Lung microvascular endothelial cell (primary cell): Measurements from ENCODE around the gene PDP2. TPM values are rescaled to one million over a fixed set of nuclear protein-coding genes. Genes with fewer than 3 reads are reported as not detected.
"Not testable (repeated sequence)": the region's sequence is repeated elsewhere in the genome, so short reads cannot be mapped to it uniquely, and the experiment has no call there.

Experiments
- DNase-seq, 2 donors: peaks; one replicate each; pipeline versions ENCODE4 v3.0.0 to v3.0.0-alpha.2; 2010; ENCODE audit warnings: low read depth in 2 of 2
- total RNA-seq: library from RNA; depleted of rRNA; stranded (reverse); fragments of >200 nt; gene quantifications from 2 replicates; pipeline ENCODE4 v1.2.1, GENCODE V29; 2014

The PDP2 gene
- total RNA-seq, 1 donor from 2014 or later = 6.7 TPM

DNA sequence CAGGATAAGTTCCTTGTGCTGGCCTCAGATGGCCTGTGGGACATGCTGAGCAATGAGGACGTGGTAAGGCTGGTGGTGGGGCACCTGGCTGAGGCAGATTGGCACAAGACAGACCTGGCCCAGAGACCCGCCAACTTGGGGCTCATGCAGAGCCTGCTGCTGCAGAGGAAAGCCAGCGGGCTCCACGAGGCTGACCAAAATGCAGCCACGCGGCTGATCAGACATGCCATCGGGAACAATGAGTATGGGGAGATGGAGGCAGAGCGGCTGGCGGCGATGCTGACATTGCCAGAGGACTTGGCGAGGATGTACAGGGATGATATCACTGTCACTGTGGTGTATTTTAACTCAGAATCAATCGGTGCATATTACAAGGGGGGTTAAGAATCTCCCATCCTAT, 5.2 kb downstream of the PDP2 start:
- DNase-seq = no peak

DNA sequence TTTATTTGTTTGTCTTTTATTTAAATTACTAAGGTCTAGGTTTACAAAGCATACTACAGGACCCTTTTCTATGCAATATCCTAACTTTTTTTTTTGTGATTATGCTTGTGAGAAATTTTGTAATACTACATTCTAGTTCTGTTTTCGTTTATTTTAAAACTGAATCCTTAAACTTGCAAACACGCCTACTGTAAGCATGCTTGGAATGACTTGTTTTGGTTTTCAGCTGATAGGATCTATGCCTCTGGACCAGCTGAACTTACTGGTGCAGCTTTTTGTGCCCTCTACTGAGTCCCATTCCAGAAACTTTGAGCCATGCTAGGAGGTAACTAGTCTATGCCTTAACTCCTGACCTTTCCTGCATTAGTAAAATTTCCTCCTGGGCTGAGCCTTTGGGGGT, 6.0 kb downstream of the PDP2 start:
- no peak for DNase-seq

DNA sequence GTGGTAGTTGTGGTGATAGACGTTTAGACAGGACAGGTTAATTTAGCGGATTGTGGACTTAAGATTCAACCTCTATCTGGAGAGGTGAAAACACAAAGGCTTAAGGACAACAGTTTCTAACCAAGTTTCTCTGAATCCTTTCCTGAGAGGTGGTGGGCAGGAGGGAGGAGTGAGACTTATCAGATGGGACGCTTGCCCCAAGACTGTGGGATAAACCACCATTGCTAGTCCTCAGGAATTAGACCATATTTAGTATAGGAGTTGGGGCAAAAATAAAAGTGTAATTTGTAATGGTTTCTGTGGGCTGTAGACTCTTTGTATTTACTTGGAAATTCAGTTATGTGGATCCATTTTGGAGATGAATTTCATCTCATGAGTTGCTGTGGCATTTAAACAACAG, 6.6 kb downstream of the PDP2 start:
- DNase-seq = no peak

DNA sequence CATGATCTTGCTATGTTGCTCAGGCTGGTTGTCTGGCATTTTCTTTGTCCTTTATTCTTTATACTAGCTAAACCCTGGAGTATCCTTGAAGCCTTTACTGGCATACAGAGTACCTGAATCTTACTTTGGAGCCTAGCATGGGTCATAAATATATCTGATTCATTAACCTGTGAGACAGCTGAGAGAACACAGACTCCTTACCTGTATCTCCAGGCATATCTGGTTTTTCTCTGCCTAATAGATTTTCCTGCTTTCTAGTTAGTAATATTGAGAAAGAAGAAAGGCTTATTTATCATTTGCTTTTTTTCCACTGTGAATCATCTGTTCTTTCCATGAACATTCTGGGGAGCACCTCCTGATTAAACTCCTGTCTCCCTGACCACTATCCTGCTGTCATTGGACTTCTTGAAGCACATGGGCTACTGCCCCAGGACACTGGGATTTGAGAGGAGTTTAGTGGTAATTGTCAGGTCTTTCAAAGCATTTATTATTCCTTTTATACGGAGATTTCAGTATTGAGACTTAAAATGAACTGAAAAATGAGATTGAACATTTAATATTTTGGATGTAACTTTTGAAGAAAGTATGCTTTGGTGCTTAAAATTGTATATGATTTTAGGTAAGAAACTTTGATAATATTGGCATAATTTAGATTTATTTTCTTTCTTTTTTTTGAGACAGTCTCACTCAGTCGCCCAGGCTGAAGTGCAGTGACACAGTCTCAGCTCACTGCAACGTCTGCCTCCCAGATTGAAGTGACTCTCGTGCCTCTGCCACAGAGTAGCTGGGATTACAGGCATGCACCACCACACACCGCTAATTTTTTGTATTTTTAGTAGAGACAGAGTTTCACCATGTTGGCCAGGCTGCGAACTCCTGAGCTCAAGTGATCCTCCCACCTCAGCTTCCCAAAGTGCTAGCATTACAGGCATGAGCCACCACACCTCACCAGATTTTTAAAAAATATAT, 8.6 kb downstream of the PDP2 start:
- no peak for DNase-seq

DNA sequence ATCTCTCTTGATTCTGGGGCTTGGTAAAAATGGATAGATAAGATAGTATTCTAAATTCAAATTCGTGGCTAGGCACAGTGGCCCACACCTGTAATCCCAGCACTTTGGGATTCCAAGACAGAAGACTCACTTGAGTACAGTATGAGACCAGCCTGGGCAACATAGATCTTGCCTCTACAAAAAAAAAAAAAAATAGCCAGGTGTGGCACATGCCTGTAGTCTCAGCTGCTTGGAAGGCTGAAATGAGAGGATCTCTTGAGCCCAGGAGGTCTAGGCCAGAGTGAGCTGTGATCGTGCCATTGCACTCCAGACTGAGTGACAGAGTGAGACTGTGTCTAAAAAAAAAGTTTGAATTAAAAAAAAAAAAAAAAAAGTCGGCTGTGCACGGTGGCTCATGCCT, 9.3 kb downstream of the PDP2 start:
- no peak for DNase-seq

DNA sequence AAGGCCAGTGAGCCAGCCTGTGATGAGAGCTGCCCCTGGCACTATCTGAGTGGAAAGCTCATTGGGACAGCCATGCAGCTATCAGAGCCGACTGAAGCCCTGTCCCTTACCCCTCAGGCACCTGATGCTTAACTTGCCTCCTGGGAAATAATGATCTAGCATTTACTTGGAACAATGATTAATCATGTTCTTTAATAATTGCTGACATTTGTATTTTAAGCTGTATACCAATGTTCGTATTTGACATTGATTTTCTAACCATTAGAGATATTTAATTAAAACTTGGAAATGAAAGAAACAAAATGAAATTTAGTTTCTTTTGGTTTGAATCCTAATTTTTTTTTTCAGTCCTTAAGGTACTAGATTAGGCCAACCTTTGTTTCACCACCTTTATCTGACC, 10.5 kb downstream of the PDP2 start:
- no peak for DNase-seq

DNA sequence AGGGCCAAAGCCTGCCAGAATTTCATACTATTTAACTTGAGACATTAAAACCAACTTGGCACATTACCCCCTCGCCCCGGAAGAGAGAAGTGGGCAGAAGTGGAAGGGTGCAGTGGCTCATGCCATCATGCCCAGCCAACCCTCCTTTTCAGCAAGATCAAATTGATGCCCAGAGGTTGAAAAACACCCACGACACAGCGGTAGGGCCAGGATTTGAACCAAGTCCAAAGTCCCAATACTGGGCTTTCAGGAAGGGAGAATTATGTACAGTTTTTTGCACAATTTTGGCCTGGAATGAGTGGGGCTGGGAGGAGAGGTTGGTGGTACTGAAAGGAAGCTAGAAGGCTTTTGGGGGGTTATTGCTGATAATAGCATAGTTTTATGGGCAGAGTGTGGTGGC, 11.0 kb downstream of the PDP2 start:
- no peak for DNase-seq

DNA sequence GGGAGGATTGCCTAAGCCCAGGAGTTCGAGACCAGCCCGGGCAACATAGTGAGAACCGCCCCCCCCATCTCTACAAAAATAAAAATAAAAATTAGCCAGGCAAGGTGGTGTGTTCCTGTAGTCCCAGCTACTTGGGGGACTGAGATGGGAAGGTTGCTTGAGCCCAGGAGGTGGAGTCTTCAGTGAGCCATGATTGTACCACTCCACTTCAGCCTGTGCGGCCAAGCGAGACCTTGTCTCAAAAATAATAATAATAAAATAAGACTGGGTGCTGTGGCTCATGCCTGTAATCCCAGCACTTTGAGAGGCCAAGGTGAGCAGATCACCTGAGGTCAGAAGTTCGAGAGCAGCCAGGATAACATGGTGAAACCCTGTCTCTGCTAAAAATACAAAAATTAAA, 11.5 kb downstream of the PDP2 start:
- DNase-seq = no peak

DNA sequence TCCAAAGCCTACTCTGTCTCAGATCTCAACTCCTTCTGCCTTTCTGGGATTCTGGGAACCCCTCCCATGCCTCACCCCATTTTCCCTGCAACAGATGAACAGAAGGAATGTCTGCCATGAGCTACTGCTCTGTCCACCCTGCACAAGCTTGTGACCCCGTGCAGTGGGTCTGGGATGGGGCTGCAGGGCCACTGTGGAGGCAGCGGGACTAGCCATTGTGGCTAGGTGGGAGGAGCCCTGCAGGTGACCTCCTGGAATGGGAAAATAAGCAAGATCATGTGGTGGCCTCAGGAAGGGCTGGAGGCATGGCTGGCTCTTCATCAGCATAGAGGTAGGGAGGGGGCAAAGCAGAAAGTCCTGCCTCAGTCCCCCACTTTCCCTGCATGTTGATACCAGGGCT, 13.7 kb downstream of the PDP2 start:
- DNase-seq = no peak

DNA sequence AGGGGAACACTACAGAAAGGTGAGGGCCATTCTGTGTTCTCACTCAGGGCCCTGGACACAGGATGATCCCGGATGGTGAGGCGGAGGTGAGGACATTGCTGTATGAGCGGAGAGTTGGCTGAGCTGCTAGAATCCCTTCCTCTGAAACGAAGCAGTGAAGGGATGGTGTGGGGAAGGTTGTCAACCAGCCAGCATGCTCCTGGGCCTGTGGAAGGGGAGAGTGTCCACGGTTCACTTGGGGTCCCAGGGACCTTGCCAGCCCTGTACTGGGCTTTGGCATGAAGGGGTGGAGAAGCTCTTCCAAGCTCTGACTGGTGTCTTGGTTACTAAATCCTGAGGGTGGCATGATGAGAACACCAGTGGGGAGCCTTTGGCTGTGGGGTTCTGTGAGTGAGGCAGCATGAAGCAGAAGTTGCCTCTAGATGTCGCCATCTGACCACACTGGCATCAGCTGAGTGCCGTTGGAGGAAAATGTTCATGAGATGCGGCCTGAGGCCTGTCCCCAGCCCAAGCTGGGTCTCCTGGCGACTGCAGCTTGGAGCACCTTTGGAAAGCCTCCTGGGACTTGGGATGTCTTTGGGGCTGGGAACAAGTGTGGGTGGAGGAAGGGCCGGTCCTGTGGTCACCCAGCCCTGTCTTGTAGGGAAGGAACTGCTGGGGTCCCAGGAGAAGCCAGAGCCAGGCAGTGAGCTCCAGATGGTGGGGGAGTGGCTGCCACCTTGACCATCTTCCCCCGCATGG, 14.8 kb downstream of the PDP2 start:
- peak; percentile 79 to 85 for DNase-seq

DNA sequence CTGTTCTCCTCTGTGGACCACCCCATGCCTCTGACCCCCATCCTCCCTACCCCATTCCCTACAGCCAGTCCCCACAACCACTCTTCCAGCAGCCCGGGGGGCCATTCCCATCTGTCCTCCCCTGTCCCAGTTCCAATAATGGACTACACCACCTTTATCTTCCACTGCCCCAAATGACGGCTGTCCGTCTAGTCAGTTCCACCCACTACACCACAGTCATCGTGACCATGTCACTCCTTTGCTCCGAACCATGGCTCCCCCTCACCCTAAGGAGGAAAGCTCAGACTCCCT, 15.3 kb downstream of the PDP2 start:
- DNase-seq = no peak

DNA sequence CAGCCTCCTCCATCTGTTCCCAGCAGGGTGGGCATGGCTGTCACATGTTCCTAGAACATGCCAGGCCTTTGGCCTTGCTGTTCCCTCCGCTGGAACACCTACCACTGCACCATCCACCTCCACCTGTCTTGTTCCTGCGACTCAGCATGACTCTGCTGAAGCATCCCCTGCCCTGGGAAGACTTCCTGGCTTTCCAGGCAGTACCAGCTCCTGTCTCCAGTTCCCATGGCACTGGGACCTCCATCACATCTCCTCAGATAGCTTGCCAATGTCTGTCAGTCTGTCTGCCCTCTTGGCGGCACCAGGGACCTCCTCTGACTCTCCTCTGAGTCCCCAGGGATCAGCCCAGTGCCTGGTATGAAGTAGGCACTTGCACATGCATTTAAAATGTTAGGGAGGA, 15.7 kb downstream of the PDP2 start:
- no peak for DNase-seq

DNA sequence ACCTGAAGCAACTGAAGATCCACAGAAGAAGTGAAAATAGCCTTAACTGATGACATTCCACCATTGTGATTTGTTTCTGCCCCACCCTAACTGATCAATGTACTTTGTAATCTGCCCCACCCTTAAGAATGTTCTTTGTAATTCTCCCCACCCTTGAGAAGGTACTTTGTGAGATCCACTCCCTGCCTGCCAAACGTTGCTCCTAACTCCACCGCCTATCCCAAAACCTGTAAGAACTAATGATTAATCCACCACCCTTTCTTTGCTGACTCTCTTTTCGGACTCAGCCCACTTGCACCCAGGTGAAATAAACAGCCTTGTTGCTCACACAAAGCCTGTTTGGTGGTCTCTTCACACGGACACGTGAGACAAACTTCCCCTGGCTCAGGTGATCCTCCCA, 16.4 kb downstream of the PDP2 start:
- DNase-seq = not testable (repeated sequence)

DNA sequence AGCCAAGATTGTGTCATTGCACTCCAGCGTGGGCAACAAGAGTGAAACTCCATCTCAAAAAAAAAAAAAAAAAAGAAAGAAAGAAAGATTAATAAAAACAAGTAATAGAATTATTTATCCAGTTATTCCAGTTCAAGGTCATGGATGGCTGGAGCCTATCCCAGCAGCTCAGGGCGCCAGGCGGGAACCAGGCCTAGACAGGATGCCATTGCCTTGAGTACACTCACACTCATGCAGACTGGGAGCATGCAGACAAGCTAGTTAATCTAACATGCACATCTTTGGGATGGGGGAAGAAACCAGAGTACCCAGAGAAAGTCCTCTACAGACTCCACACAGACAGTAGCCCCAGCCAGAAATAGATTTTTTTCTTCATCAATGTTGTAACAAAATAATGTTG, 17.9 kb downstream of the PDP2 start:
- DNase-seq = no peak

DNA sequence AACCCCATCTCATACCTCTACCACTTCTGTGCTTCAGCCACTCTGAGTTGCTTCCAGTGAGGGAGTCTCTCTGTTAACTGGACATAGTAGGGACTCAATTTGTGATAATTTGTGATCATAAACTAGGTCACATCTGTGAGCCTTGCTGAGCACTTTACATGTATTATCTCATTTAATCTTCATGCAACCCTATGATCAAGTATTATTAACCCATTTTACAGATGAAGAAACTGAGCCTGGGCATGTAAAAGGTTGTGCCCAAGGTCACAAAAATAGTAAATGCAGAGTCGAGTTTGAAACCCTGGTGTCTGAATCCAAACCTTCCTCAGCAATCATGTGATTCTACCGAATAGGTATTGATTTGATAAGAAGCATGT, 18.6 kb downstream of the PDP2 start:
- no peak for DNase-seq

DNA sequence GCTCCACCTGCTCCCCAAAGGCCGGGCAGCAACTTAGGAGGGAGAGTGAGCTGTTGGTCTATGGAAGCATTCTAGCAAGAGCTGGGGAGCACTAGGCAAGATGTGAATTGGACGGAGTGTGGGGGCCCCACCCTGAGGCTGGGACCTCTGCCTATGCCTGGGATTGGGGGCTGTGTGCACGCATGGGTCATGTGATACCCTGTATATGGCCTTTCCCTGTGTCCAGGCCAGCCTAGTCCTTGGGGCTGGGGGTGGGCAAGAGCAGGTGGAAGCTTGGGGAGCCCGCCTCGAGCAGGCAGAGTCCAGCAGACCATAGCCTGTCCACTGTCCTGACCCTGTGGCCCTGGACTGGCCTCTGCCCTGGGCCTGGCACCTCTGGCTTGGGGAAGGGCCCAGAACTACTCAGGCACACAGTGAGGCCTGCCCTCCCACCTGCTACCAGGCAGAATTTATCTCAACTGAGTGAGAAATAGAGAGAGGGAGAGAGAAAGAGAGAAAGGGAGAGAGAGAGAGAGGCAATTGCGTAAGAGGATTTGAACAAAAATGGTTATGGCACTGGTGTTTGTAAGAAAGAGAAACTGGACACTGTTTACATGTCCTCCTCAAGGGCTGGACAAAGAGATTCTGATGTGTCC, 19.1 kb downstream of the PDP2 start:
- DNase-seq = no peak

DNA sequence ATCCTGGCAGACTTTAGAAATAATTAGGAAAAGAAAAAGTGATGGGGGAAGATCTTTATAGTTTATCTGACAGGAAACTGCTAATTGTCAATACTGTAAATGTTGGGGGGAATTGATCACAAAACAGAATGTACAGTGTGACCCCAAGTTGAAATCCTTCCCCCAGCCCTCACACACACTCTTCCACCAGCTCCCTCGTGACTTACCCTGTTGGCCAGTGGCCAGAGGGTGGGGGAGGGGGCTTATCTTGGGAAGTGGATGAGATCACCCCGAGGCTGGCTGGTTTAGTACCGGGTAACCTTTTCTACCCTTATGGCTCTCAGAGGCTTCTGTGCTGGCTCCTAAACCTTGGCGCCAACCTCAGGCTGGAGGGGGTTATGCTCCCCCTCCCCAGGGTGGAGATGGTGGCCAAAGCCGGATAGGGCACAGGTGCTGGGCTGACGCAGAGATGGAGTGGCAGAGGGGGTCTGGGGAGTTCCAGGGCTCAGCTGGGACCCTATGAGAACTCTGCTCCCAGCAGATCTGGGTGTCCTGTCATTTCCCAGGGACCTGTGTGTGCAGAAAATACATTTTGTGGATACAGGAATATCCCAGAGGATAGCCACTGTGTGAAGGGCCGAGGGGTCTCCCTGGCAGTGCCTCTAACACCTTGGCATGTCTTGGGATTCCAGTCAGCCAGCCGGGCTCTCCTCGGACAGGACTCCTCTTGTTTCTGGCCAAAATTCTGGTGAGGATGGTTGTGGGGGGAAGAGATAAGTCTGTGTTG, 19.8 kb downstream of the PDP2 start:
- DNase-seq = peak; percentile 31 to 74

DNA sequence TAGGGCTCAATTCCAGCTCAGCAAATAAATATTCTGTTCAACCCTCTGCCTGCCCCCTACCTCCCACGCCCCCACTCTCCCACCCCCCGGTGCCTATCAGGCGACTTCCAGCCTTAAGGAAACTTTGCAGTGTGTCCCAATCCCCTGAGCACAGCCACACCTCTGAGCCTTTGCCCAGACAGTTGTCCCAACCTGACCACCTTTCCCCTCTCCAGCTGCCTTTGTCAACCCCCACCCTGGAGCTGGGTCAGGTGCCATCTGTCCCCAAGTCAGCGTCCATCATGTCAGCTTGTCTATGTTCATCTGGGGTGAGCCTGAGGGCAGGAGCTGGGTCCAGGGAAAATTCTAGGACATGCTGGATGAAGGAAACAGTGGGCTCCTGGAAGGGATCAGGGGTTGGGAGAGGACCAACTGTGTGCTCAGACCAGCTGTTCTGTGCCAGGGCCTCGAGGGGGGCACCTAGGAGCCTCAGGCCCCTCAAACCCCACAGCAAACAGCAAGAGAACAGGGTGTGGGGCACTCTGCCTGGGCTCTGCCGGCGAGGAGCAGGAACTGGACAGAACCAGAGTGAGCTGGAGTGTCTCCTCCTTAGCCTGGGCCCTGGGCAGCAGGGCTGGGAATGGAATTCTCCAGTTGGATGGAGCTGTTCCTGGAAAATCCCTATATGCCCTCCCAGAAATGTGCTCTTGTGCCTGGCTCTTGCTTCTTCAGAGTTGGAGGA, 20.6 kb downstream of the PDP2 start:
- DNase-seq = no peak

DNA sequence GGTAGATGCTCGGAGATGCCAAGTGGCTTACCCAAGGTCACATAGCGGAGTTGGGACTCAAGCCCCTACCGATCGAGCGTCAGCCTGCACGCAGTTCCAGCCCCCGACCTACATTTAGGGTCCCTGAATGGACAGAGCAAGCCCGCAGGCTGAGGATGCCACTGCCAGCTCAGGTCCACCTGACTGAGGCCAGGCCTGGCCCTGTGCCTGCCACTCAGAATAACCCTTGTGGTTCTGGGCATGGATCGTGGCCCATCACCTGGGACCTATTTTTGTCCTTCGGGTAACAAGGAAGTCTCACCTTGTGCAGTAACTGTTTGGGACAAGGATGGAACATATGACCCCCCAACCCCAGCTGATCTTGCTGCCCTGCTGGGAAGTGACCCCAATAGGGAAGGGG, 21.3 kb downstream of the PDP2 start:
- no peak for DNase-seq

DNA sequence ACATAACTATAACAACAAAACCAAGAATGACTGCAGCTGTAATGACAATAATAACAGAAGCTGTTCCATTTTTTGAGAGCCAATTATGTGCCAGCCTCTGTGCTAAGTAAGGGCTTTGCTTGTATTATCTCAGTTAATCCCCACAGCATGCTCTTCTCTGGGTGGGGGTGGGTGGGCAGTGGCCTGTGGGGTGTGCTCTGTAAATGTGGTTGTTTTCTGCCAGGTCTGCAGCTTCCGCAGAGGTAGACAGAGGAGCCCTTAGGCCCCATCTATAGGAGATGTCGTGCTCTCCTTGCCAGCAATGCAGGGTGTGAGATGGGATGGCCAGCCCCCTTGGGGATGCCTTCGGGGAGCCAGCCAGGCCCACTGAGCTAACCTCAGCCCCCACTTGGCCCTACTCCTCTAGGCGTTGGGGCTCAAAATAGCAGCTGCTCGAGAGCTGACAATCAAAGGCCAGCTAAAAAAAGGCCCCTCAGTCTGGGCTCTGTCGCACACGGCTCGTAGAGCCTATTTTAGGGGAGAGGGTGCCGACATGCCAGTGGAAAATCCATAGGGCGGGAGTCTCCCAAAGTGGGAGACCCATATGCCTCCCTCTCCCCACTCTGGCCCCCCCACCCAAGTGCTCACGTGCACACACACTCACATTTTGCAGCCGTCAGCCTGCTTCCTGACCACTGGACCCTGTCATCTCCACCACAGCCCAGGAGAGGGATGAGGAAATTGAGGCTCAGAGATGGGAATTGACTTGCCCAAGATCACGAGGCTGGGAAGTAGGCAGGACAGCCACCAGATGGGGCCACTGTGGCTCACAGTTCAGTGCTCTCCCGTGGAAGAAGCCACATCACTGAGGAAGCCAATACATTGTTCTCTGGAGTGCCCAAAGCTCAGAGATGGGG, 22.6 kb downstream of the PDP2 start:
- no peak for DNase-seq
